ENCODE data around the gene LRRC51.

The LRRC51 gene

DNA sequence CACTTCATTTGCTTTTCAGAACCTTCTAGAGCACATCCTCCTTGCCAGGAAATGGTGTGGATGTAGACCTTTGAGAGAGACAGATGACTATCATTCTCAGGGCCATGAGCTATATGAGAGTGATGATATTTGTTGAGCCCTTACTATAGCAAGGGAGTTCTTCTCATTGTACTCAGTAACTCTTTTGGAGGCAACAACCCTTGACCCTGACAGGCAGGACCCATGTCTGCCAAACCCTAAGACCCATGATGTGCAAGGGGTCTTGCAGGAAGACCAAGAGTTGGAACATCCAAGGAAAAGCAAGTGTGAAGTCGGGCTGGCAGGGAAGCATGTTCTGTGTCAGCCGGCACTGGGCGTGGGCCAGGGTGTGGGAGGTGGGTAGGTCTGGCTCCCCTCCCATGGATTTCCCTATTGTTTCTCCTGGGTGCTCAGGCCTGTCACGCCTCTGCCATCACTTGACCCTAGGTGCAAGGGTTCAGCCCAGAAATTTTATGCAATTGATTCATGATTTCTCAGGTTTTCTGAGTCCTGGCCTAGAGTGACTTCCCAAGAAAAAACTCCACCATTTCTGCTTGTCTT, 56.1 kb downstream of the LRRC51 start:
- TF ChIP-seq EZH2phosphoT487 (IDR thresholded peaks at IDR 0.05; ENCODE audit: borderline replicate concordance): no peak
- TF ChIP-seq, protein P1, sequence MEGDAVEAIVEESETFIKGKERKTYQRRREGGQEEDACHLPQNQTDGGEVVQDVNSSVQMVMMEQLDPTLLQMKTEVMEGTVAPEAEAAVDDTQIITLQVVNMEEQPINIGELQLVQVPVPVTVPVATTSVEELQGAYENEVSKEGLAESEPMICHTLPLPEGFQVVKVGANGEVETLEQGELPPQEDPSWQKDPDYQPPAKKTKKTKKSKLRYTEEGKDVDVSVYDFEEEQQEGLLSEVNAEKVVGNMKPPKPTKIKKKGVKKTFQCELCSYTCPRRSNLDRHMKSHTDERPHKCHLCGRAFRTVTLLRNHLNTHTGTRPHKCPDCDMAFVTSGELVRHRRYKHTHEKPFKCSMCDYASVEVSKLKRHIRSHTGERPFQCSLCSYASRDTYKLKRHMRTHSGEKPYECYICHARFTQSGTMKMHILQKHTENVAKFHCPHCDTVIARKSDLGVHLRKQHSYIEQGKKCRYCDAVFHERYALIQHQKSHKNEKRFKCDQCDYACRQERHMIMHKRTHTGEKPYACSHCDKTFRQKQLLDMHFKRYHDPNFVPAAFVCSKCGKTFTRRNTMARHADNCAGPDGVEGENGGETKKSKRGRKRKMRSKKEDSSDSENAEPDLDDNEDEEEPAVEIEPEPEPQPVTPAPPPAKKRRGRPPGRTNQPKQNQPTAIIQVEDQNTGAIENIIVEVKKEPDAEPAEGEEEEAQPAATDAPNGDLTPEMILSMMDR (conservative IDR thresholded peaks at IDR 0.05; ENCODE audit: low read length): no peak
- H4K20me1 ChIP-seq (ENCODE audit: insufficient read depth, low read length, poor library complexity, severe bottlenecking): no peaks in the 10 kb centered on the region
- no peak overlapping the region for H2AFZ ChIP-seq (ENCODE audit: low read length)
- H3F3A ChIP-seq (ENCODE audit: low read depth): no peaks in the 10 kb centered on the region
- H3K9me2 ChIP-seq (replicated peaks; ENCODE audit: low read depth, low read length): no peaks in the 10 kb centered on the region
- no peaks in the 10 kb centered on the region for H3K36me3 ChIP-seq (ENCODE audit: insufficient read depth, low read length)
- H3K9me3 ChIP-seq (ENCODE audit: insufficient read depth, low read depth, low read length): no peaks in the 10 kb centered on the region
- no peak overlapping the region for H3K9ac ChIP-seq (ENCODE audit: low read depth, low read length, poor library complexity, severe bottlenecking)
- no peaks in the 10 kb centered on the region for H3K79me2 ChIP-seq (ENCODE audit: insufficient read depth, low read length)
- no peaks in the 10 kb centered on the region for H3K4me1 ChIP-seq (ENCODE audit: insufficient read depth, low read length, poor library complexity, severe bottlenecking)
- H3K27me3 ChIP-seq (ENCODE audit: insufficient read depth, low read length, poor library complexity, severe bottlenecking): no peaks in the 10 kb centered on the region
- H3K4me3 ChIP-seq (ENCODE audit: low read length, poor library complexity, severe bottlenecking): no peak overlapping the region
- no peak overlapping the region for H3K4me2 ChIP-seq (ENCODE audit: low read depth, low read length, poor library complexity, severe bottlenecking)

DNA sequence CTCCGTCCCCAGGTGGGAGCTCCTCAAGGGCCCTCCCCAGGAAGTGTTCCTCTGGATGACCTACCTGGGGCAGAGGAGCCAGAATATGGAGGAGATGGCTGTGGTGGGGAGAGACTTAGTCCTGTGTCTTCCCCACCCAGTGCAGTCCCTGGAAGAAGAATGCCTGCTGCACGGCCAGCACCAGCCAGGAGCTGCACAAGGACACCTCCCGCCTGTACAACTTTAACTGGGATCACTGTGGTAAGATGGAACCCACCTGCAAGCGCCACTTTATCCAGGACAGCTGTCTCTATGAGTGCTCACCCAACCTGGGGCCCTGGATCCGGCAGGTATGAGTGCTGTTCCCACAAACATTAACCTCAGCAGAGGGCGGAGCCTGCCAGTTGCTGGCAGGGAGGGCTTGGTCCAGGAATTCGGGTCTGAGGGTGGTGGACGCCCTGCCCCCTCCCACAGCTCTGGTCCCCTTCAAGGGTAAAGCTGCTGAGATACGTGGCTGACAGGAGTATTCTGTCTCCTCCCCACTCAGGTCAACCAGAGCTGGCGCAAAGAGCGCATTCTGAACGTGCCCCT, 58.3 kb downstream of the LRRC51 start:
- Histone ChIP-seq H3K9ac (ENCODE audit: low read depth, low read length, poor library complexity, severe bottlenecking) (no peak overlapping the region), H3K36me3 (ENCODE audit: insufficient read depth, low read length) (no peaks in the 10 kb centered on the region), H4K20me1 (ENCODE audit: insufficient read depth, low read length, poor library complexity, severe bottlenecking) (no peaks in the 10 kb centered on the region), H2AFZ (ENCODE audit: low read length) (no peak overlapping the region), H3F3A (ENCODE audit: low read depth) (no peaks in the 10 kb centered on the region), H3K9me2 (replicated peaks; ENCODE audit: low read depth, low read length) (no peaks in the 10 kb centered on the region), H3K27me3 (ENCODE audit: insufficient read depth, low read length, poor library complexity, severe bottlenecking) (no peaks in the 10 kb centered on the region), H3K9me3 (ENCODE audit: insufficient read depth, low read depth, low read length) (no peaks in the 10 kb centered on the region), H3K4me1 (ENCODE audit: insufficient read depth, low read length, poor library complexity, severe bottlenecking) (no peaks in the 10 kb centered on the region), H3K4me3 (ENCODE audit: low read length, poor library complexity, severe bottlenecking) (no peak overlapping the region), H3K79me2 (ENCODE audit: insufficient read depth, low read length) (no peaks in the 10 kb centered on the region), H3K4me2 (ENCODE audit: low read depth, low read length, poor library complexity, severe bottlenecking) (no peak overlapping the region)
- TF ChIP-seq, protein P1 (conservative IDR thresholded peaks at IDR 0.05; ENCODE audit: low read length): no peak
- TF ChIP-seq EZH2phosphoT487 (IDR thresholded peaks at IDR 0.05; ENCODE audit: borderline replicate concordance): no peak

DNA sequence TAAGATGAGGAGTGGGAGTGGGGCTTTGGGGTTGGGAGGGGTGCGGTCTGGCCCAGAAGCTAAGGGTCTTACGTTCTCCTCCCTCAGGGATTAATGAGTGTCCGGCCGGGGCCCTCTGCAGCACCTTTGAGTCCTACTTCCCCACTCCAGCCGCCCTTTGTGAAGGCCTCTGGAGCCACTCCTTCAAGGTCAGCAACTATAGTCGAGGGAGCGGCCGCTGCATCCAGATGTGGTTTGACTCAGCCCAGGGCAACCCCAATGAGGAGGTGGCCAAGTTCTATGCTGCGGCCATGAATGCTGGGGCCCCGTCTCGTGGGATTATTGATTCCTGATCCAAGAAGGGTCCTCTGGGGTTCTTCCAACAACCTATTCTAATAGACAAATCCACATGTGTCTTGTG, 58.9 kb downstream of the LRRC51 start:
- Histone ChIP-seq H3K9me2 (replicated peaks; ENCODE audit: low read depth, low read length) (no peaks in the 10 kb centered on the region), H3K4me1 (ENCODE audit: insufficient read depth, low read length, poor library complexity, severe bottlenecking) (no peaks in the 10 kb centered on the region), H3K36me3 (ENCODE audit: insufficient read depth, low read length) (no peaks in the 10 kb centered on the region), H3K4me2 (ENCODE audit: low read depth, low read length, poor library complexity, severe bottlenecking) (no peak overlapping the region), H3K9ac (ENCODE audit: low read depth, low read length, poor library complexity, severe bottlenecking) (no peak overlapping the region), H4K20me1 (ENCODE audit: insufficient read depth, low read length, poor library complexity, severe bottlenecking) (no peaks in the 10 kb centered on the region), H3K4me3 (ENCODE audit: low read length, poor library complexity, severe bottlenecking) (no peak overlapping the region), H3K9me3 (ENCODE audit: insufficient read depth, low read depth, low read length) (no peaks in the 10 kb centered on the region), H2AFZ (ENCODE audit: low read length) (no peak overlapping the region), H3F3A (ENCODE audit: low read depth) (no peaks in the 10 kb centered on the region), H3K79me2 (ENCODE audit: insufficient read depth, low read length) (no peaks in the 10 kb centered on the region), H3K27me3 (ENCODE audit: insufficient read depth, low read length, poor library complexity, severe bottlenecking) (no peaks in the 10 kb centered on the region)
- TF ChIP-seq, protein P1 (conservative IDR thresholded peaks at IDR 0.05; ENCODE audit: low read length): no peak
- no peak for TF ChIP-seq EZH2phosphoT487 (IDR thresholded peaks at IDR 0.05; ENCODE audit: borderline replicate concordance)
